Body of pancreas (tissue), 4 donors: ENCODE data around the gene SLITRK6.

Experiments
- POLR2A ChIP-seq, 3 donors: fragments of 450-650 bp; IDR thresholded peaks; one replicate each; pipeline ENCODE4 v1.6.1; 2016; ENCODE audit warnings: antibody characterized with exemption in 3 of 3, mild to moderate bottlenecking in 2 of 3
- TF ChIP-seq, protein P1 (sequence below), 7 experiments: fragments of 450-650 bp in 4 of 7; fragments of 200-600 bp in 3 of 7; sonication (generic) in 3 of 7; IDR thresholded peaks; one replicate each; pipeline ENCODE4 v1.5.1; 2016 to 2019; ENCODE audit warnings: antibody characterized with exemption in 7 of 7

GRCh38 chr13:85816413-85816812 is 17.2 kb upstream of the SLITRK6 start:
- TF ChIP-seq, protein P1, sequence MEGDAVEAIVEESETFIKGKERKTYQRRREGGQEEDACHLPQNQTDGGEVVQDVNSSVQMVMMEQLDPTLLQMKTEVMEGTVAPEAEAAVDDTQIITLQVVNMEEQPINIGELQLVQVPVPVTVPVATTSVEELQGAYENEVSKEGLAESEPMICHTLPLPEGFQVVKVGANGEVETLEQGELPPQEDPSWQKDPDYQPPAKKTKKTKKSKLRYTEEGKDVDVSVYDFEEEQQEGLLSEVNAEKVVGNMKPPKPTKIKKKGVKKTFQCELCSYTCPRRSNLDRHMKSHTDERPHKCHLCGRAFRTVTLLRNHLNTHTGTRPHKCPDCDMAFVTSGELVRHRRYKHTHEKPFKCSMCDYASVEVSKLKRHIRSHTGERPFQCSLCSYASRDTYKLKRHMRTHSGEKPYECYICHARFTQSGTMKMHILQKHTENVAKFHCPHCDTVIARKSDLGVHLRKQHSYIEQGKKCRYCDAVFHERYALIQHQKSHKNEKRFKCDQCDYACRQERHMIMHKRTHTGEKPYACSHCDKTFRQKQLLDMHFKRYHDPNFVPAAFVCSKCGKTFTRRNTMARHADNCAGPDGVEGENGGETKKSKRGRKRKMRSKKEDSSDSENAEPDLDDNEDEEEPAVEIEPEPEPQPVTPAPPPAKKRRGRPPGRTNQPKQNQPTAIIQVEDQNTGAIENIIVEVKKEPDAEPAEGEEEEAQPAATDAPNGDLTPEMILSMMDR (IDR thresholded peaks at IDR 0.05) = no peak
- no peak for TF ChIP-seq POLR2A (IDR thresholded peaks at IDR 0.05)
